Parathyroid adenoma (tissue), 2 donors: ENCODE data around the gene DNAH9.

ENCODE experiments used
- H2AFZ ChIP-seq: fragments of 300-600 bp; sonication (generic); one replicate; pipeline ENCODE4 v1.7.0; 2017; ENCODE audit warnings: antibody characterized with exemption, mild to moderate bottlenecking
- H3K27ac ChIP-seq: fragments of 300-600 bp; sonication (generic); one replicate; pipeline ENCODE4 v1.7.0; 2017
- H3K27me3 ChIP-seq: fragments of 300-600 bp; sonication (generic); one replicate; pipeline ENCODE4 v1.7.0; 2017; ENCODE audit warnings: low read length; ENCODE audit not compliant: control insufficient read depth, insufficient read depth
- H3K36me3 ChIP-seq: fragments of 300-600 bp; sonication (generic); one replicate; pipeline ENCODE4 v1.7.0; 2017; ENCODE audit warnings: low read length; ENCODE audit not compliant: control insufficient read depth, insufficient read depth
- H3K4me1 ChIP-seq: fragments of 300-600 bp; sonication (generic); one replicate; pipeline ENCODE4 v1.7.0; 2017; ENCODE audit warnings: control low read depth
- H3K4me2 ChIP-seq: fragments of 300-600 bp; sonication (generic); one replicate; pipeline ENCODE4 v1.7.0; 2017; ENCODE audit warnings: low read length
- H3K4me3 ChIP-seq: fragments of 300-600 bp; sonication (generic); one replicate; pipeline ENCODE4 v1.7.0; 2017; ENCODE audit warnings: low read depth, low read length
- H3K79me2 ChIP-seq: fragments of 300-600 bp; sonication (generic); one replicate; pipeline ENCODE4 v1.7.0; 2017; ENCODE audit warnings: control low read depth
- H3K9ac ChIP-seq: fragments of 300-600 bp; sonication (generic); one replicate; pipeline ENCODE4 v1.7.0; 2017; ENCODE audit warnings: mild to moderate bottlenecking
- H3K9me3 ChIP-seq: fragments of 300-600 bp; sonication (generic); one replicate; pipeline ENCODE4 v1.7.0; 2017; ENCODE audit warnings: low read length; ENCODE audit not compliant: control insufficient read depth
- TF ChIP-seq, protein P1 (sequence below): fragments of 300-600 bp; sonication (generic); IDR thresholded peaks from one replicate; pipeline ENCODE4 v1.7.0; 2017; ENCODE audit warnings: antibody characterized with exemption, mild to moderate bottlenecking
- donor health status: primary hyperparathyroidism.

The DNAH9 gene

DNA sequence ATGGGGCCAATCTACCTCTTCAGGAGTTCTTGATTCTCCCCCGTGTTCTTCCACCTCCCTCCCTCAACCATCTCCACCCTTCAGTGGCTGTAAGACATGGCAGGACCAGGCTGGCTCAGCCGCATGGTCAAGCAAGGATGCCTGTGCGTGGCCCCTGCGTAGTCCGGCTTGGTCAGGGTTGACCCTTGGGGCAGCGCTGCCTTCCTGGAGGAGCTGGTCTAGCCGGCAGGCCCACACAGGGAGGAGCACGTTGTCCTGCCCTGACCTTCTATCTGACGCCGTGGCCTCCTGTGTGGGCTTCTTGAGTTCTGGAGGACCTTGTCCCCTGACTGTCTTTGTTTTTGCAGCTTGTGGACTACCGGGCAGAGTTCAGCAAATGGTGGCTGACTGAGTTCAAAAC, 169.8 kb downstream of the DNAH9 start:
- H3K79me2 ChIP-seq, result no peaks in the 10 kb centered on the region
- no peak overlapping the region for H3K9ac ChIP-seq
- no peaks in the 10 kb centered on the region for H3K9me3 ChIP-seq
- H3K4me3 ChIP-seq, result no peak overlapping the region
- TF ChIP-seq, protein P1, sequence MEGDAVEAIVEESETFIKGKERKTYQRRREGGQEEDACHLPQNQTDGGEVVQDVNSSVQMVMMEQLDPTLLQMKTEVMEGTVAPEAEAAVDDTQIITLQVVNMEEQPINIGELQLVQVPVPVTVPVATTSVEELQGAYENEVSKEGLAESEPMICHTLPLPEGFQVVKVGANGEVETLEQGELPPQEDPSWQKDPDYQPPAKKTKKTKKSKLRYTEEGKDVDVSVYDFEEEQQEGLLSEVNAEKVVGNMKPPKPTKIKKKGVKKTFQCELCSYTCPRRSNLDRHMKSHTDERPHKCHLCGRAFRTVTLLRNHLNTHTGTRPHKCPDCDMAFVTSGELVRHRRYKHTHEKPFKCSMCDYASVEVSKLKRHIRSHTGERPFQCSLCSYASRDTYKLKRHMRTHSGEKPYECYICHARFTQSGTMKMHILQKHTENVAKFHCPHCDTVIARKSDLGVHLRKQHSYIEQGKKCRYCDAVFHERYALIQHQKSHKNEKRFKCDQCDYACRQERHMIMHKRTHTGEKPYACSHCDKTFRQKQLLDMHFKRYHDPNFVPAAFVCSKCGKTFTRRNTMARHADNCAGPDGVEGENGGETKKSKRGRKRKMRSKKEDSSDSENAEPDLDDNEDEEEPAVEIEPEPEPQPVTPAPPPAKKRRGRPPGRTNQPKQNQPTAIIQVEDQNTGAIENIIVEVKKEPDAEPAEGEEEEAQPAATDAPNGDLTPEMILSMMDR, result no peak
- H2AFZ ChIP-seq, result no peak overlapping the region
- H3K4me1 ChIP-seq, result no peaks in the 10 kb centered on the region
- no peak overlapping the region for H3K27ac ChIP-seq
- no peaks in the 10 kb centered on the region for H3K36me3 ChIP-seq
- no peaks in the 10 kb centered on the region for H3K27me3 ChIP-seq
- H3K4me2 ChIP-seq, result no peak overlapping the region

DNA sequence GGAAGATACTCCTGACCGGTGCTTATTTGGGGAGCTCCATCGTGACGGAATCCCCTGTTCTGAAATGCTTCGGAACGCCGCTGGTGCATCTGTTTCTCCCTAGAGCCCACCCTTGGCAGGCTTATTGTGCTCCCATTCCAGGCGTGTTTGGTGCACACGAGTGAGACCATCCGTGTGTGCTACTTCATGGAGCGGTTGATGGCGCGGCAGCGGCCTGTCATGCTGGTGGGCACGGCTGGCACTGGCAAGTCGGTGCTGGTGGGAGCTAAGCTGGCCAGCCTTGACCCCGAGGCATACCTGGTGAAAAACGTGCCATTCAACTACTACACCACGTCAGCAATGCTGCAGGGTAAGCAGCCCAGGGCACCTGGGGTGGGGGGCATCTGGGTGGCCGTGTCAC, 170.7 kb downstream of the DNAH9 start:
- no peaks in the 10 kb centered on the region for H3K79me2 ChIP-seq
- no peak overlapping the region for H3K4me3 ChIP-seq
- no peak overlapping the region for H3K27ac ChIP-seq
- H3K4me1 ChIP-seq, result no peaks in the 10 kb centered on the region
- no peaks in the 10 kb centered on the region for H3K9me3 ChIP-seq
- no peaks in the 10 kb centered on the region for H3K36me3 ChIP-seq
- TF ChIP-seq, protein P1, result no peak
- H3K4me2 ChIP-seq, result no peak overlapping the region
- no peak overlapping the region for H3K9ac ChIP-seq
- H2AFZ ChIP-seq, result no peak overlapping the region
- no peaks in the 10 kb centered on the region for H3K27me3 ChIP-seq

DNA sequence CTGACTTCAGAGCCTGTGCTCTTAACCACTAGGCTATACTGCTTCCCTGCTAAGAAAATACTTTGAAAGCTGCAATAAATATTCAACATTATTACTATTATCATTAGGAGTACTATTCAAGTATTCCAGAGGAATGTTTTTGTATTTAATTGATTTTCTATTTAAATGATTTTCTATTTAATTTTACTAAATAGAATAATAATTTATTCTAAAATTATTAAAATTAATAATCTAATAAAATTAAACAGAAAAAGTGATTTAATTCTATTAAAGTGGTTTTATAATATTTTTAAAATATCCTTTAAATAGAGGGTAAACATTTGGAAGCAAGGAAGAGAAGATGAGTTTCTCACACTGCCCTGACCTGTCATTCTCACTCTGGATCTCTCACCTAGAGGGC, 173.8 kb downstream of the DNAH9 start:
- no peak overlapping the region for H3K4me2 ChIP-seq
- TF ChIP-seq, protein P1, result no peak
- H2AFZ ChIP-seq, result no peak overlapping the region
- no peak overlapping the region for H3K9ac ChIP-seq
- H3K36me3 ChIP-seq, result no peaks in the 10 kb centered on the region
- H3K4me1 ChIP-seq, result no peaks in the 10 kb centered on the region
- no peak overlapping the region for H3K27ac ChIP-seq
- no peaks in the 10 kb centered on the region for H3K9me3 ChIP-seq
- H3K79me2 ChIP-seq, result no peaks in the 10 kb centered on the region
- H3K27me3 ChIP-seq, result no peaks in the 10 kb centered on the region
- H3K4me3 ChIP-seq, result no peak overlapping the region

DNA sequence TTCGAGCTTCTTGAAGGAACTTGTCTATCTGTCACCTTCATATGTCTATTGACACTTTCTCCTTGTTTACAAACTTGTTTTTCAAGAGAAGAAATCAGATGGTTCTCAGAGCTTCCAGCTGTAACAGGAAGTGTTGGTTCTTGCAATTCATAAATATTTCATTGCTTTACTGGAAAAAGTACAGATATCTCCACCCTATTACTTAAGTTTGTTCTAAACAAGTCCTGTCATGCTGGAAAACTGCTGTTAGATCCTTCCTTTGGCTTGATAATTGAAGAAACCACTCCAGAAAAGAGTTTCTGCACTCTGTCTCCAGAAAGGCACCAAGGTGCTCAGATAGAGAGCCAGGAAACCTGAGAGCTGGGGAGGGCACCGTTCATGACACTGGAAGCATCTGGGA, 181.6 kb downstream of the DNAH9 start:
- Histone ChIP-seq H3K27me3 (no peaks in the 10 kb centered on the region), H3K4me1 (no peaks in the 10 kb centered on the region), H3K9ac (no peak overlapping the region), H3K4me2 (no peak overlapping the region), H3K36me3 (no peaks in the 10 kb centered on the region), H3K4me3 (no peak overlapping the region), H3K79me2 (no peaks in the 10 kb centered on the region), H2AFZ (no peak overlapping the region), H3K9me3 (no peaks in the 10 kb centered on the region), H3K27ac (no peak overlapping the region)
- TF ChIP-seq, protein P1, result no peak

DNA sequence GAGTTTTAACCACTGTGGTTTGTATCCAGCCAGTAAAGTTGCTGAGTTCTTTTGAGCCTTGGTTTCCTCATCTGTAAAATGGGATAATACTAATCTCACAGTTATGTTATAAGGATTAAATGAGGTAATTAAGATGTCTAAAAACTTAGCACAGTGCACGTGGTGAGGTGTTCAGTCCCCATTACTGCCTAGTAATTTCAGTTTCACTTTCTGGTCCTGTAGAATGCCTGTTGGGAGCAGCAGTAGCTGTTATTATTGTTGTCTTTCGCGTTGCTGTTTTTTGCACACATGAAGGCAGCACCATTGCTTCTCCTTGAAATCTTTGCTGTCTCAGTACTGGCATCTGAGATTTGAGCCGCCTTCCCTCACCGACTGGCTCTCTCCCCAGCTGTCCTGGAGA, 182.4 kb downstream of the DNAH9 start:
- Histone ChIP-seq H3K4me2 (no peak overlapping the region), H3K4me1 (no peaks in the 10 kb centered on the region), H3K27ac (no peak overlapping the region), H3K9ac (no peak overlapping the region), H3K4me3 (no peak overlapping the region), H3K79me2 (no peaks in the 10 kb centered on the region), H3K27me3 (no peaks in the 10 kb centered on the region), H3K9me3 (no peaks in the 10 kb centered on the region), H3K36me3 (no peaks in the 10 kb centered on the region), H2AFZ (no peak overlapping the region)
- TF ChIP-seq, protein P1, result no peak
